Epithelial cell of prostate (primary cell): ENCODE data around the gene KLK3.

ENCODE experiments used
- DNase-seq: peaks from one replicate; pipeline ENCODE4 v3.0.0-alpha.2; 2011; ENCODE audit warnings: low read depth, low spot score
- H3K27ac ChIP-seq: fragments of 450-650 bp; 2 replicates; pipeline ENCODE4 v1.5.1; 2017; ENCODE audit warnings: mild to moderate bottlenecking

KLK3 gene

DNA sequence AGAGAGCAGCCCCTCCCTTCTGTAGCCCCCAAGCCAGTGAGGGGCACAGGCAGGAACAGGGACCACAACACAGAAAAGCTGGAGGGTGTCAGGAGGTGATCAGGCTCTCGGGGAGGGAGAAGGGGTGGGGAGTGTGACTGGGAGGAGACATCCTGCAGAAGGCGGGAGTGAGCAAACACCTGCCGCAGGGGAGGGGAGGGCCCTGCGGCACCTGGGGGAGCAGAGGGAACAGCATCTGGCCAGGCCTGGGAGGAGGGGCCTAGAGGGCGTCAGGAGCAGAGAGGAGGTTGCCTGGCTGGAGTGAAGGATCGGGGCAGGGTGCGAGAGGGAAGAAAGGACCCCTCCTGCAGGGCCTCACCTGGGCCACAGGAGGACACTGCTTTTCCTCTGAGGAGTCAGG lies 4.2 kb downstream of the KLK3 start:
- H3K27ac ChIP-seq, result no peak overlapping the region
- DNase-seq, result no peak

DNA sequence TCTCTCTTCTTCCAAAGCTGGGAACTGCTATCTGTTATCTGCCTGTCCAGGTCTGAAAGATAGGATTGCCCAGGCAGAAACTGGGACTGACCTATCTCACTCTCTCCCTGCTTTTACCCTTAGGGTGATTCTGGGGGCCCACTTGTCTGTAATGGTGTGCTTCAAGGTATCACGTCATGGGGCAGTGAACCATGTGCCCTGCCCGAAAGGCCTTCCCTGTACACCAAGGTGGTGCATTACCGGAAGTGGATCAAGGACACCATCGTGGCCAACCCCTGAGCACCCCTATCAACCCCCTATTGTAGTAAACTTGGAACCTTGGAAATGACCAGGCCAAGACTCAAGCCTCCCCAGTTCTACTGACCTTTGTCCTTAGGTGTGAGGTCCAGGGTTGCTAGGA lies 5.1 kb downstream of the KLK3 start:
- no peak for DNase-seq
- H3K27ac ChIP-seq, result no peak overlapping the region

DNA sequence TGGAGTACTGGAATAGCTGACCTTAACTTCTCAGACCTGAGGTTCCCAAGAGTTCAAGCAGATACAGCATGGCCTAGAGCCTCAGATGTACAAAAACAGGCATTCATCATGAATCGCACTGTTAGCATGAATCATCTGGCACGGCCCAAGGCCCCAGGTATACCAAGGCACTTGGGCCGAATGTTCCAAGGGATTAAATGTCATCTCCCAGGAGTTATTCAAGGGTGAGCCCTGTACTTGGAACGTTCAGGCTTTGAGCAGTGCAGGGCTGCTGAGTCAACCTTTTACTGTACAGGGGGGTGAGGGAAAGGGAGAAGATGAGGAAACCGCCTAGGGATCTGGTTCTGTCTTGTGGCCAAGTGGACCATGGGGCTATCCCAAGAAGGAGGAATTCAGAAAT lies 6.3 kb downstream of the KLK3 start:
- H3K27ac ChIP-seq, result no peak overlapping the region
- DNase-seq, result no peak

GRCh38 chr19:50861496-50862286 lies 7.0 kb downstream of the KLK3 start:
- no peak for DNase-seq
- H3K27ac ChIP-seq, result no peak overlapping the region

DNA sequence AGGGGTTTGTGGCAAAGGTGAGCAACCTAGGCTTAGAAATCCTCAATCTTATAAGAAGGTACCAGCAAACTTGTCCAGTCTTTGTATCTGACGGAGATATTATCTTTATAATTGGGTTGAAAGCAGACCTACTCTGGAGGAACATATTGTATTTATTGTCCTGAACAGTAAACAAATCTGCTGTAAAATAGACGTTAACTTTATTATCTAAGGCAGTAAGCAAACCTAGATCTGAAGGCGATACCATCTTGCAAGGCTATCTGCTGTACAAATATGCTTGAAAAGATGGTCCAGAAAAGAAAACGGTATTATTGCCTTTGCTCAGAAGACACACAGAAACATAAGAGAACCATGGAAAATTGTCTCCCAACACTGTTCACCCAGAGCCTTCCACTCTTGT lies 14.8 kb downstream of the KLK3 start:
- no peak overlapping the region for H3K27ac ChIP-seq
- DNase-seq, result no peak

DNA sequence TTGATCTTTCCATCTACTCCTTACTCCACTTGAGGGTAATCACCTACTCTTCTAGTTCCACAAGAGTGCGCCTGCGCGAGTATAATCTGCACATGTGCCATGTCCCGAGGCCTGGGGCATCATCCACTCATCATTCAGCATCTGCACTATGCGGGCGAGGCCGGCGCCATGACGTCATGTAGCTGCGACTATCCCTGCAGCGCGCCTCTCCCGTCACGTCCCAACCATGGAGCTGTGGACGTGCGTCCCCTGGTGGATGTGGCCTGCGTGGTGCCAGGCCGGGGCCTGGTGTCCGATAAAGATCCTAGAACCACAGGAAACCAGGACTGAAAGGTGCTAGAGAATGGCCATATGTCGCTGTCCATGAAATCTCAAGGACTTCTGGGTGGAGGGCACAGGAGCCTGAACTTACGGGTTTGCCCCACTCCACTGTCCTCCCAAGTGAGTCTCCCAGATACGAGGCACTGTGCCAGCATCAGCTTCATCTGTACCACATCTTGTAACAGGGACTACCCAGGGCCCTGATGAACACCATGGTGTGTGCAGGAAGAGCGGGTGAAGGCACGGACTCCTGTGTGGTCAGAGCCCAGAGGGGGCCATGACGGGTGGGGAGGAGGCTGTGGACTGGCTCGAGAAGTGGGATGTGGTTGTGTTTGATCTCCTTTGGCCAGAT lies 15.8 kb downstream of the KLK3 start:
- no peak for DNase-seq

GRCh38 chr19:50873056-50873455 lies 18.3 kb downstream of the KLK3 start, which contains the start of gene KLK2:
Gene KLK2 (plus strand): TSS chr19:50873439. CDS start chr19:50873474, 35 bp downstream.
- no peak for DNase-seq
- no peak within 1 kb of the TSS for H3K27ac ChIP-seq

More for the DNA sequence above, 15.8 kb downstream of the KLK3 start:
- H3K27ac ChIP-seq, result no peak overlapping the region

GRCh38 chr19:50874211-50874610 lies 19.5 kb downstream of the KLK3 start:
- DNase-seq, result no peak

GRCh38 chr19:50875795-50876422 lies 21.2 kb downstream of the KLK3 start:
- no peak for DNase-seq
- H3K27ac ChIP-seq, result no peak overlapping the region

More at GRCh38 chr19:50874211-50874610, 19.5 kb downstream of the KLK3 start:
- H3K27ac ChIP-seq, result no peak overlapping the region

GRCh38 chr19:50876456-50876855 lies 21.7 kb downstream of the KLK3 start:
- no peak for DNase-seq
- H3K27ac ChIP-seq, result no peak overlapping the region

DNA sequence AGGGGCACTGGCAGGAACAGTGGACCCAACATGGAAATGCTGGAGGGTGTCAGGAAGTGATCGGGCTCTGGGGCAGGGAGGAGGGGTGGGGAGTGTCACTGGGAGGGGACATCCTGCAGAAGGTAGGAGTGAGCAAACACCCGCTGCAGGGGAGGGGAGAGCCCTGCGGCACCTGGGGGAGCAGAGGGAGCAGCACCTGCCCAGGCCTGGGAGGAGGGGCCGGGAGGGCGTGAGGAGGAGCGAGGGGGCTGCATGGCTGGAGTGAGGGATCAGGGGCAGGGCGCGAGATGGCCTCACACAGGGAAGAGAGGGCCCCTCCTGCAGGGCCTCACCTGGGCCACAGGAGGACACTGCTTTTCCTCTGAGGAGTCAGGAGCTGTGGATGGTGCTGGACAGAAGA lies 22.6 kb downstream of the KLK3 start:
- no peak for DNase-seq
- no peak overlapping the region for H3K27ac ChIP-seq

- no peak for DNase-seq
- H3K27ac ChIP-seq, result no peak overlapping the region
These were observed 24.1 kb downstream of the KLK3 start for GRCh38 chr19:50878851-50879250.

DNA sequence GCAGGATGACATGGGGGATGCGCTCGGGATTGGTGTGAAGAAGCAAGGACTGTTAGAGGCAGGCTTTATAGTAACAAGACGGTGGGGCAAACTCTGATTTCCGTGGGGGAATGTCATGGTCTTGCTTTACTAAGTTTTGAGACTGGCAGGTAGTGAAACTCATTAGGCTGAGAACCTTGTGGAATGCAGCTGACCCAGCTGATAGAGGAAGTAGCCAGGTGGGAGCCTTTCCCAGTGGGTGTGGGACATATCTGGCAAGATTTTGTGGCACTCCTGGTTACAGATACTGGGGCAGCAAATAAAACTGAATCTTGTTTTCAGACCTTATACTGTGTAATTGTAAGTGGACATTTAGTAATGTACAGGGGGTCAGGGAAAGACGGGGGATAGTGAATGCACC lies 25.5 kb downstream of the KLK3 start:
- DNase-seq, result no peak
- H3K27ac ChIP-seq, result no peak overlapping the region

DNA sequence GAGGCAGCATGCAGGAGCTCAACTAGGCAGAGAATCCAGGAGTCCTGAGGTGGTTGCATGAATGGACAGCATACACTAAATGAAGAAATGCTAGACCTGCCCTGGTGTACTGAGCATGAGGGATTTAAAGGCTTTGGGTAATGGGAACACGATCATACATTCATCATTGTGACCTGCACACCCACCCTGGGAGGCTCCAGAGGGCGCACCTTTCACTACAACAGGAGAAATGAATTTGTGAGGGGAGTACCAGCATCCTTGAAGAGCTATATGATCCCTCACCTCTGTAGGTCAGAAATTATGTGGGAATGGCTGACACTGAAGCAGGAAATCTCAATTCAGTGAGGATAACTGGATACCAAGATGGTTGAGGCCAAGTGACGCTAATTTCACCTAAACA lies 27.5 kb downstream of the KLK3 start:
- no peak overlapping the region for H3K27ac ChIP-seq
- DNase-seq, result no peak

DNA sequence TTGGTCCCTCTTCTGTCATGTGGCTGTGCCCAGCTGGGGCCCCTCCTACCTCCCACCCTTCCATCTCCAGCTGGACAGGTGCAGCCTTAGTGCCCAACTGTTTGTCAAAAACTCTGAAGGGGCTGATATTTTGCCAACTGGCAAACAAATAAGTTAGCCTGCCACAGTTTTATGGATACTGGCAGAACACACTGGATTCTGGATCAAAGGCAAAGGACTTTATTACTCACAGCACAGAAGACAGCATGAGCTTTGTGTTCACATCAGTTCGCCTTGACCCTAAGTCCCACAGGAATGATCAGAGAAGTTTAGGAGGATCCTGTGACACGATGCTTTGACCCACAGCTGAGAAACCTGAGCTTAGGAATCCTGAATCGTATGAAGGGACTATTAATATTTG lies 34.9 kb downstream of the KLK3 start:
- no peak overlapping the region for H3K27ac ChIP-seq
- DNase-seq, result no peak

- DNase-seq, result peak; percentile 46
- H3K27ac ChIP-seq, result no peak overlapping the region
These were observed 35.9 kb downstream of the KLK3 start for GRCh38 chr19:50890422-50891252.

DNA sequence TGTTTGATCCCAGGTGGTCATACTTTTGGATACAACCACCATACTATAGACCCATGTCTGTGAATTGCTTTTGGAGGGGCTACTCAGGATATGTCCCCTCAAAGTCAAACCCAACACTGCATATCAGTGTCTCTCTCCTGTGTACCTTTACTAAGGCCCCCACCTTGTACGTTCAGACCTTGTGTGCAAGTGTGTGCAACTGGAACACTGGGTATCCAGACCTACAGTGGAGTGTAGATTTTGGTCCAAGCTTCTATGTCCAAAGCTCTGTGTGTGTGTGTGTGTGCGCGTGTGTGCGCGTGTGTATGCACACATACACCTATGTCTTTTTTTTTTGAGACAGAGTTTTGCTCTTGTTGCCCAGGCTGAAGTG lies 36.5 kb downstream of the KLK3 start:
- DNase-seq, result no peak
- no peak overlapping the region for H3K27ac ChIP-seq

DNA sequence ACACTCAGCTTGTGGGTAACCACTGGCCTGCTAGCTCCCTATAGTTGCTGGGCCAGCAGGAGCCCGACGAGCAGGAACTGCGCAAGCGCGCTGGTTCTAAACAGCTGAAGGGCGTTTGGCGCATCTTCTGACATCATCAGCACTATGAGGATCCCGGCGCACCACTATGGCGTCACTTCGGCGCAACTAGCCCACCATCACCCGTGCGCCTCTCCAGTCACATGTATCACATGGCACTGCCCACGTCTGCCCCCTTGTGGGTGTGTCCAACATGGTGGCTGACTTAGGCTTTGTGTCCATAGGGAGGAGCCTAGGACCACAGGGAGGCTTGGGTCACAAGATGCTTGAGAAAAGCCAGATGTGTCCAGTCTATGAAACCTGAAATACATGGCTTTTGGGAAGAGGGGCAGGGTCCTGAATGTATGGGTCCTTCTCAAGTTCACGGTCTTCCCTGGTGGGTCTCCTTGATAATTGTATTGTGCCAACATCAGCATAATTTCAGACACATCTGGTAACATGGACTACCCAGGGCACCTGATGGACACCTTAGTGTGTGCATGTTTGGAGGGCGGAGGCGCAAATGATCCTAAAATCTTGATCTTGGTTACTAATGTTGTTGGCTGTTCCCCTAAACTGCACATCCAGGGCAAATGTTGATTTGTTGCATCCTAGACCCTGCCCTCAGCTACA lies 38.5 kb downstream of the KLK3 start:
- no peak for DNase-seq
- no peak overlapping the region for H3K27ac ChIP-seq

DNA sequence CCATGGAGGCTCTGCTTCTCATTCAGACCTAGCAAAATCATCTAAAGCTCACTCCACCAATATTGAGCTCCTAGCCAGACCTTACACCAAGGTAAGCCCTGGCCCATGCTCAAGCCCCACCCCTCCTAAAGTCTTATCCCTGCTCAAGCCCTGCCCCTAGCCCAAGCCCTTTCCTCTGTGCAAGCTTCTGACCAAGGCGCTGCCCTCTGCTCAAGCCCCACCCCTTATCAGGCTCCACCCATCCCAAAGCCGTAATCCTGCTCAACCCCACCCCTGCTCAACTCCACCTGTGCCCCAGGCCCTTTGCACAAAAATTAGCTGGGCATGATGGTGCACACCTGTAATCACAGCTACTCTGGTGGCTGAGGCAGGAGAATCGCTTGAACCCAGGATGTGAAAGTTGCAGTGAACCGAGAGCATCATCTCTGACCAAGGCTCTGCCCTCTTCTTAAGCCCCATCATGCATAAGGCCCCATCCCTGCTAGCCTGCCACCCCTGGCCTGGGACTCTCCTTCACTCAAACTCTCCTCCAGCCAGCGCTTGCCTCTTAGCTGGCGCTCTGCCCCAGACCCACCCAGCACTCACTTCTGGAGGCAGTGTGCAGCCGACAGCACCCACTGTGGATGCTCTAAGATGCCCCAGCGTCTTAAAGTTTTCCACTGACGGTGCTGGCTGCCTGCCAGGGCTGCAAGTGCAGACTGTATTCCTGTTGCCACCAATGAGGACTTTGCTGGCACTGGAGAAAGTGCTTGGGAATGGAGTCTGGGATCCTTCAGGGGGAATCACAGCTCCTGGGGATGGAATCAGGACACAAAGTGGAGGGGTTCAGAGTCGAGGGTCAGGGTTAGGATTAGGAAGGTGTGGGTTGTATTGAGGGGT lies 40.0 kb downstream of the KLK3 start:
- no peak overlapping the region for H3K27ac ChIP-seq
- DNase-seq, result no peak
